Activated CD8-positive, alpha-beta T cell treated with anti-CD3 and anti-CD28 coated beads for 36 hours (primary cell): ENCODE results near the gene ETF1. TPM values are rescaled to one million over a fixed set of nuclear protein-coding genes. Genes with fewer than 3 reads are reported as not detected.
"Not testable (repeated sequence)": the region's sequence is repeated elsewhere in the genome, so short reads cannot be mapped to it uniquely, and the experiment has no call there.

Source experiments
- ATAC-seq: fragments of 200-7000 bp; cut with Tn5 transposase; one replicate; pipeline ENCODE4 v1.10.0; 2021; ENCODE audit warnings: mild to moderate bottlenecking, moderate library complexity
- CTCF ChIA-PET: fragments of 350-600 bp; sonication (Branson Sonifier 250); formaldehyde crosslinking; loops from one replicate; lab custom pipeline; 2021; ENCODE audit warnings: antibody characterized with exemption; lab: Charles Lee
- POLR2A ChIA-PET: fragments of 350-600 bp; sonication (Branson Sonifier 250); formaldehyde crosslinking; loops from one replicate; lab custom pipeline; 2021; ENCODE audit warnings: antibody characterized with exemption; lab: Charles Lee
- DNase-seq: peaks from one replicate; pipeline ENCODE4 v3.0.0-alpha.2; 2020
- H3K27ac Mint-ChIP-seq: one replicate; pipeline ENCODE4 v1.8.0; 2021; ENCODE audit warnings: mild to moderate bottlenecking, mixed read lengths
- H3K27me3 Mint-ChIP-seq: one replicate; pipeline ENCODE4 v1.8.0; 2021; ENCODE audit warnings: mixed read lengths
- H3K36me3 Mint-ChIP-seq: one replicate; pipeline ENCODE4 v1.8.0; 2021; ENCODE audit warnings: low read depth, mixed read lengths
- H3K4me1 Mint-ChIP-seq: one replicate; pipeline ENCODE4 v1.8.0; 2021; ENCODE audit warnings: low read depth, mixed read lengths
- H3K4me3 Mint-ChIP-seq: one replicate; pipeline ENCODE4 v1.8.0; 2021; ENCODE audit warnings: mild to moderate bottlenecking, moderate library complexity, mixed read lengths
- H3K9me3 Mint-ChIP-seq: one replicate; pipeline ENCODE4 v1.8.0; 2021; ENCODE audit warnings: mixed read lengths
- CTCF ChIP-seq: fragments of 200-600 bp; IDR thresholded peaks from one replicate; pipeline ENCODE4 v1.8.0; 2022; ENCODE audit warnings: antibody characterized with exemption, mild to moderate bottlenecking
- intact Hi-C: fragments of 100-400 bp; cut with micrococcal nuclease; formaldehyde crosslinking; loops from one replicate; pipeline ENCODE4 v1.10.0; 2022
- total RNA-seq, 2 experiments: library from RNA; stranded (reverse); gene quantifications; one replicate each; pipeline ENCODE4 v1.2.3, GENCODE V29; 2021

Gene ETF1
- total RNA-seq, 2 experiments from 2014 or later = 154 to 161 TPM

- Mint-ChIP-seq H3K9me3 (no peaks in the 10 kb centered on the region), H3K27me3 (no peaks in the 10 kb centered on the region), H3K4me1 (peaks cover 24% of the 10 kb centered on the region), H3K27ac (no peak overlapping the region), H3K4me3 (no peak overlapping the region), H3K36me3 (peaks cover 55% of the 10 kb centered on the region)
- POLR2A ChIA-PET = interaction anchor here (2.0 kb wide), 1 partner anchor 12 kb away, joined by 6 read pairs; no protein-coding TSS in a partner anchor
- ATAC-seq (no peak), DNase-seq (no peak)
- no peak for TF ChIP-seq CTCF
- intact Hi-C loops = no loop called here
- CTCF ChIA-PET = interaction anchor here (0.9 to 1.9 kb wide), 2 partner anchors 14 to 67 kb away, joined by 3 to 4 read pairs; no protein-coding TSS in a partner anchor
Measured at GRCh38 chr5:138517437-138517836, 25.6 kb downstream of the ETF1 start.

GRCh38 chr5:138515556-138516245 is 27.3 kb downstream of the ETF1 start:
- peaks cover 61% of the 10 kb centered on the region for H3K36me3 Mint-ChIP-seq
- H3K4me3 Mint-ChIP-seq = no peak overlapping the region
- H3K9me3 Mint-ChIP-seq = no peaks in the 10 kb centered on the region
- H3K4me1 Mint-ChIP-seq = peaks cover 13% of the 10 kb centered on the region
- no peak for TF ChIP-seq CTCF
- CTCF ChIA-PET = interaction anchor here (0.7 kb wide), 1 partner anchor 164 kb away, joined by 3 read pairs; no protein-coding TSS in a partner anchor
- no peak overlapping the region for H3K27ac Mint-ChIP-seq
- no peaks in the 10 kb centered on the region for H3K27me3 Mint-ChIP-seq
- DNase-seq (no peak), ATAC-seq (no peak)
- intact Hi-C loops = no loop called here
- POLR2A ChIA-PET = interaction anchor here (1.2 to 2.0 kb wide), 3 partner anchors 11 to 45 kb away, joined by 4 to 7 read pairs (median 6); no protein-coding TSS in a partner anchor

- H3K4me1 Mint-ChIP-seq = peaks cover 7% of the 10 kb centered on the region
- no peaks in the 10 kb centered on the region for H3K27me3 Mint-ChIP-seq
- intact Hi-C loops = no loop called here
- ATAC-seq (no peak), DNase-seq (no peak)
- H3K36me3 Mint-ChIP-seq = peaks cover 62% of the 10 kb centered on the region
- H3K9me3 Mint-ChIP-seq = no peaks in the 10 kb centered on the region
- no peak overlapping the region for H3K27ac Mint-ChIP-seq
- ChIA-PET POLR2A (interaction anchor here (0.6 to 1.7 kb wide), 4 partner anchors 13 to 58 kb away, joined by 3 to 5 read pairs (median 3); partner anchors contain the start of gene ETF1), CTCF (interaction anchor here (0.7 kb wide), 1 partner anchor 321 kb away, joined by 4 read pairs; no protein-coding TSS in a partner anchor)
- no peak overlapping the region for H3K4me3 Mint-ChIP-seq
- no peak for TF ChIP-seq CTCF
Measured at GRCh38 chr5:138514021-138514420, 29.0 kb downstream of the ETF1 start.

GRCh38 chr5:138508958-138509357 is 34.1 kb downstream of the ETF1 start:
- Mint-ChIP-seq H3K27ac (no peak overlapping the region), H3K9me3 (no peaks in the 10 kb centered on the region), H3K4me1 (no peaks in the 10 kb centered on the region), H3K4me3 (no peak overlapping the region), H3K27me3 (no peaks in the 10 kb centered on the region), H3K36me3 (peaks cover 46% of the 10 kb centered on the region)
- no peak for TF ChIP-seq CTCF
- intact Hi-C loops = no loop called here
- ChIA-PET CTCF (interaction anchor here (0.9 to 1.2 kb wide), 2 partner anchors 59 kb away, joined by 3 to 4 read pairs; no protein-coding TSS in a partner anchor), POLR2A (interaction anchor here (0.6 to 1.2 kb wide), 3 partner anchors 23 to 195 kb away, joined by 3 read pairs; no protein-coding TSS in a partner anchor)
- DNase-seq (no peak), ATAC-seq (no peak)

- peaks cover 34% of the 10 kb centered on the region for H3K36me3 Mint-ChIP-seq
- CTCF ChIA-PET = interaction anchor here (0.9 kb wide), 1 partner anchor 59 kb away, joined by 3 read pairs; no protein-coding TSS in a partner anchor
Measured at GRCh38 chr5:138507485-138507884, 35.6 kb downstream of the ETF1 start.

More at GRCh38 chr5:138507485-138507884, 35.6 kb downstream of the ETF1 start:
- H3K4me1 Mint-ChIP-seq, H3K27me3 Mint-ChIP-seq, H3K9me3 Mint-ChIP-seq, H3K4me3 Mint-ChIP-seq, DNase-seq, POLR2A ChIA-PET, intact Hi-C loops, ATAC-seq: not testable (repeated sequence)
- peak overlapping the region; percentile 59 for H3K27ac Mint-ChIP-seq
